Stimulated activated CD8-positive, alpha-beta memory T cell treated with anti-CD3 and anti-CD28 coated beads, Interleukin-2, amount 100 ng/mL, for 48 hours (primary cell): Measurements from ENCODE around the gene STIM2.
"Not testable (repeated sequence)": the region's sequence is repeated elsewhere in the genome, so short reads cannot be mapped to it uniquely, and the experiment has no call there.

Experiments
- DNase-seq, 2 donors: peaks; one replicate each; pipeline ENCODE4 v3.0.0-alpha.2; 2020; ENCODE audit warnings: low read depth in 2 of 2

Gene STIM2

GRCh38 chr4:26953366-26953765, 92.7 kb downstream of the STIM2 start:
- no peak for DNase-seq

GRCh38 chr4:26953770-26954423, 93.3 kb downstream of the STIM2 start:
- DNase-seq, result no peak

GRCh38 chr4:26955241-26955640, 94.6 kb downstream of the STIM2 start:
- DNase-seq, result no peak

- no peak for DNase-seq
Observed at GRCh38 chr4:26958925-26959653, 98.4 kb downstream of the STIM2 start.

GRCh38 chr4:26959654-26960047, 99.0 kb downstream of the STIM2 start:
- no peak for DNase-seq

GRCh38 chr4:26962720-26963119, 102.1 kb downstream of the STIM2 start:
- DNase-seq, result no peak

- no peak for DNase-seq
Observed at GRCh38 chr4:26964512-26964911, 103.9 kb downstream of the STIM2 start.

GRCh38 chr4:26964994-26965393, 104.4 kb downstream of the STIM2 start:
- DNase-seq, result no peak

GRCh38 chr4:26975464-26976181, 115.0 kb downstream of the STIM2 start:
- DNase-seq, result not testable (repeated sequence)

GRCh38 chr4:26978387-26979053, 117.9 kb downstream of the STIM2 start:
- no peak for DNase-seq

GRCh38 chr4:26984896-26985295, 124.3 kb downstream of the STIM2 start:
- no peak for DNase-seq

GRCh38 chr4:26985873-26986272, 125.2 kb downstream of the STIM2 start:
- DNase-seq, result no peak

- DNase-seq, result no peak
Observed at GRCh38 chr4:26987191-26987590, 126.5 kb downstream of the STIM2 start.

- DNase-seq, result no peak
Observed at GRCh38 chr4:26991057-26991456, 130.4 kb downstream of the STIM2 start.

GRCh38 chr4:26992657-26993361, 132.2 kb downstream of the STIM2 start:
- DNase-seq, result peak in 1 of 2 donors; percentile 18

GRCh38 chr4:26993539-26993938, 132.9 kb downstream of the STIM2 start:
- DNase-seq, result no peak

- no peak for DNase-seq
Observed at GRCh38 chr4:26993967-26994366, 133.3 kb downstream of the STIM2 start.

- no peak for DNase-seq
Observed at GRCh38 chr4:26995316-26995715, 134.7 kb downstream of the STIM2 start.

- no peak for DNase-seq
Observed at GRCh38 chr4:26996745-26997144, 136.1 kb downstream of the STIM2 start.

- no peak for DNase-seq
Observed at GRCh38 chr4:26999689-27000088, 139.0 kb downstream of the STIM2 start.

GRCh38 chr4:27000122-27000521, 139.5 kb downstream of the STIM2 start:
- no peak for DNase-seq

- DNase-seq, result no peak
Observed at GRCh38 chr4:27000820-27001219, 140.2 kb downstream of the STIM2 start.
